ENCODE measurements around the gene RTEL1. TPM values are rescaled to one million over a fixed set of nuclear protein-coding genes. Genes with fewer than 3 reads are reported as not detected.

The RTEL1 gene
- total and polyA plus RNA-seq, 10 donors: 7.3 to 49.8 (median 40.2) TPM

- peak; percentile 21 for DNase-seq
- Histone ChIP-seq H3K36me3 (peaks cover 0 to 45% (median 35%) of the 10 kb centered on the region in 6 donors), H3K4me3 (no peak overlapping the region), H3K27ac (no peak overlapping the region), H3K27me3 (replicated peaks in 1 of 7) (no peaks in the 10 kb centered on the region), H3K4me1 (peaks cover 6 to 70% (median 13%) of the 10 kb centered on the region in 6 donors), H3K9me3 (no peaks in the 10 kb centered on the region)
- intact Hi-C loops (cut with DNase I; ENCODE audit: low total_unique reads): no loop called here
- TF ChIP-seq POLR2A (IDR thresholded peaks at IDR 0.05): no peak
- no peak for TF ChIP-seq POLR2AphosphoS5 (IDR thresholded peaks at IDR 0.05)
- TF ChIP-seq, protein P1, sequence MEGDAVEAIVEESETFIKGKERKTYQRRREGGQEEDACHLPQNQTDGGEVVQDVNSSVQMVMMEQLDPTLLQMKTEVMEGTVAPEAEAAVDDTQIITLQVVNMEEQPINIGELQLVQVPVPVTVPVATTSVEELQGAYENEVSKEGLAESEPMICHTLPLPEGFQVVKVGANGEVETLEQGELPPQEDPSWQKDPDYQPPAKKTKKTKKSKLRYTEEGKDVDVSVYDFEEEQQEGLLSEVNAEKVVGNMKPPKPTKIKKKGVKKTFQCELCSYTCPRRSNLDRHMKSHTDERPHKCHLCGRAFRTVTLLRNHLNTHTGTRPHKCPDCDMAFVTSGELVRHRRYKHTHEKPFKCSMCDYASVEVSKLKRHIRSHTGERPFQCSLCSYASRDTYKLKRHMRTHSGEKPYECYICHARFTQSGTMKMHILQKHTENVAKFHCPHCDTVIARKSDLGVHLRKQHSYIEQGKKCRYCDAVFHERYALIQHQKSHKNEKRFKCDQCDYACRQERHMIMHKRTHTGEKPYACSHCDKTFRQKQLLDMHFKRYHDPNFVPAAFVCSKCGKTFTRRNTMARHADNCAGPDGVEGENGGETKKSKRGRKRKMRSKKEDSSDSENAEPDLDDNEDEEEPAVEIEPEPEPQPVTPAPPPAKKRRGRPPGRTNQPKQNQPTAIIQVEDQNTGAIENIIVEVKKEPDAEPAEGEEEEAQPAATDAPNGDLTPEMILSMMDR (IDR thresholded peaks at IDR 0.05 in 8 of 11, conservative IDR thresholded peaks at IDR 0.05 in 3 of 11): no peak
- 84 to 93% (median 90%) methylated on average over 8 of the region's 8 CpGs for WGBS, 5 donors
Measured at GRCh38 chr20:63620991-63621390, 37.1 kb upstream of the RTEL1 start.

- Histone ChIP-seq H3K27me3 (replicated peaks in 1 of 7) (no peaks in the 10 kb centered on the region), H3K27ac (no peak overlapping the region), H3K9me3 (no peaks in the 10 kb centered on the region), H3K4me1 (peaks cover 6 to 70% (median 14%) of the 10 kb centered on the region in 6 donors), H3K36me3 (peaks cover 0 to 34% (median 25%) of the 10 kb centered on the region in 6 donors), H3K4me3 (no peak overlapping the region)
- intact Hi-C loops (cut with DNase I; ENCODE audit: low total_unique reads): no loop called here
- DNase-seq: peak; percentile 64
- TF ChIP-seq POLR2AphosphoS5 (IDR thresholded peaks at IDR 0.05): no peak
- no peak for TF ChIP-seq POLR2A (IDR thresholded peaks at IDR 0.05)
- TF ChIP-seq, protein P1 (IDR thresholded peaks at IDR 0.05 in 8 of 11, conservative IDR thresholded peaks at IDR 0.05 in 3 of 11): no peak
- 87 to 94% (median 89%) methylated on average over 4 of the region's 4 CpGs for WGBS, 5 donors
Measured at GRCh38 chr20:63622096-63622495, 36.0 kb upstream of the RTEL1 start.

- intact Hi-C loops (cut with DNase I; ENCODE audit: low total_unique reads): no loop called here
- H3K4me3 ChIP-seq: no peak overlapping the region
- TF ChIP-seq POLR2AphosphoS5 (IDR thresholded peaks at IDR 0.05) (no peak), POLR2A (IDR thresholded peaks at IDR 0.05) (no peak)
- TF ChIP-seq, protein P1 (IDR thresholded peaks at IDR 0.05 in 8 of 11, conservative IDR thresholded peaks at IDR 0.05 in 3 of 11): no peak
- DNase-seq: peak; percentile 58
- WGBS, 5 donors: 90 to 94% (median 93%) methylated on average over 14 of the region's 14 CpGs
- H3K36me3 ChIP-seq: peaks cover 0 to 27% (median 19%) of the 10 kb centered on the region in 6 donors
- H3K27ac ChIP-seq: no peak overlapping the region
- H3K4me1 ChIP-seq: peaks cover 6 to 66% (median 14%) of the 10 kb centered on the region in 6 donors
- no peaks in the 10 kb centered on the region for H3K27me3 ChIP-seq (replicated peaks in 1 of 7)
- no peaks in the 10 kb centered on the region for H3K9me3 ChIP-seq
Measured at GRCh38 chr20:63622732-63623131, 35.4 kb upstream of the RTEL1 start.

DNA sequence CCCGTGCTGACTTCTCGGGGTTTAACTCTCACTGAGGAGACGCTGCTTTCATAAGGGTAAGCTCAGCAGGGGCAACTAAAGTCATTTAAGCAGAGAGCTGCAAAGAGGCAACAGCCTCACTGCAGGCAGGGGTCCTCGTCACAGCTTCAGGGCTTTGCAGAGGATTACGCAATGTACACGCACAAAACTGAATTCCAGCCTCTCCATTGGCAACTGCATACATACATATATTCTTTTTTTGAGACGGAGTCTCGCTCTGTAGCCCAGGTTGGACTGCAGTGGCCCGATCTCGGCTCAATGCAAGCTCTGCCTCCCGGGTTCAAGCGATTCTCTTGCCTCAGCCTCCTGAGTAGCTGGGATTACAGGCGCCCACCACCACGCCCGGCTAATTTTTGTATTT is 33.6 kb upstream of the RTEL1 start:
- TF ChIP-seq POLR2AphosphoS5 (IDR thresholded peaks at IDR 0.05): no peak
- Histone ChIP-seq H3K27me3 (replicated peaks in 1 of 7) (no peaks in the 10 kb centered on the region), H3K36me3 (peaks cover 0 to 10% (median 2%) of the 10 kb centered on the region in 6 donors), H3K4me3 (no peak overlapping the region), H3K27ac (peak overlapping the region in 1 of 8 donors; percentile 99), H3K9me3 (no peaks in the 10 kb centered on the region), H3K4me1 (peaks cover 14 to 77% (median 30%) of the 10 kb centered on the region in 6 donors)
- intact Hi-C loops (cut with DNase I; ENCODE audit: low total_unique reads): no loop called here
- DNase-seq: peak; percentile 63
- WGBS, 5 donors: 84 to 91% (median 86%) methylated on average over 15 of the region's 15 CpGs
